Urinary bladder (tissue), 4 donors: ENCODE results near the gene ATXN10. TPM values are rescaled to one million over a fixed set of nuclear protein-coding genes. Genes with fewer than 3 reads are reported as not detected.

Source experiments
- DNase-seq: peaks from one replicate; pipeline ENCODE4 v3.0.0-alpha.2; 2015; ENCODE audit errors: extremely low spot score
- H3K27ac ChIP-seq: one replicate; pipeline ENCODE4 v1.5.1; 2013; ENCODE audit warnings: low read depth, mild to moderate bottlenecking, moderate library complexity
- H3K36me3 ChIP-seq: one replicate; pipeline ENCODE4 v1.6.1; 2013; ENCODE audit warnings: mild to moderate bottlenecking, moderate library complexity; ENCODE audit not compliant: insufficient read depth
- H3K4me1 ChIP-seq: one replicate; pipeline ENCODE4 v1.6.1; 2013; ENCODE audit warnings: mild to moderate bottlenecking, moderate library complexity; ENCODE audit not compliant: insufficient read depth
- H3K4me3 ChIP-seq: one replicate; pipeline ENCODE4 v1.5.1; 2013; ENCODE audit warnings: low read depth, low read length
- WGBS: extraction: QIAGEN DNeasy Blood & Tissue Kit; methylation state at CpG from one replicate; pipeline ENCODE4 v1.1.7; 2013; 5-methylcytosine and 5-hydroxymethylcytosine counted together
- polyA plus RNA-seq: library from polyadenylated mRNA; stranded (reverse); fragments of 200-250 nt; gene quantifications from one replicate; pipeline ENCODE4 v1.2.3, GENCODE V29; 2013
- total RNA-seq: library from RNA; depleted of rRNA; stranded (reverse); fragments of >200 nt; gene quantifications from one replicate; pipeline ENCODE4 v1.2.3, GENCODE V29; 2014
- donor health status: healthy with polysubstance abuse.
- donor health status: healthy.

ATXN10 gene
- total and polyA plus RNA-seq, 2 donors: 63.6 to 191 TPM

GRCh38 chr22:45836418-45837169 lies 165.0 kb downstream of the ATXN10 start:
- WGBS: 93% methylated on average over 8 of the region's 8 CpGs
- no peaks in the 10 kb centered on the region for H3K4me1 ChIP-seq
- H3K27ac ChIP-seq: no peak overlapping the region
- no peak for DNase-seq
- no peak overlapping the region for H3K4me3 ChIP-seq
- H3K36me3 ChIP-seq: no peaks in the 10 kb centered on the region

- Histone ChIP-seq H3K4me3 (no peak overlapping the region), H3K36me3 (peaks cover 2% of the 10 kb centered on the region), H3K27ac (no peak overlapping the region), H3K4me1 (no peaks in the 10 kb centered on the region)
- no peak for DNase-seq
- 94% methylated on average over 7 of the region's 7 CpGs for WGBS
Observed at GRCh38 chr22:45837508-45837907, 165.9 kb downstream of the ATXN10 start.

GRCh38 chr22:45838305-45838887 lies 166.8 kb downstream of the ATXN10 start:
- 84% methylated on average over 5 of the region's 5 CpGs for WGBS
- peaks cover 2% of the 10 kb centered on the region for H3K36me3 ChIP-seq
- no peak overlapping the region for H3K27ac ChIP-seq
- H3K4me3 ChIP-seq: no peak overlapping the region
- no peaks in the 10 kb centered on the region for H3K4me1 ChIP-seq
- no peak for DNase-seq

- 81% methylated on average over 8 of the region's 8 CpGs for WGBS
- Histone ChIP-seq H3K4me1 (no peaks in the 10 kb centered on the region), H3K36me3 (peaks cover 2% of the 10 kb centered on the region), H3K27ac (no peak overlapping the region), H3K4me3 (no peak overlapping the region)
- DNase-seq: no peak
Observed at GRCh38 chr22:45840483-45840882, 168.8 kb downstream of the ATXN10 start.

GRCh38 chr22:45842291-45842991 lies 170.8 kb downstream of the ATXN10 start:
- DNase-seq: no peak
- peaks cover 2% of the 10 kb centered on the region for H3K36me3 ChIP-seq
- no peak overlapping the region for H3K27ac ChIP-seq
- H3K4me3 ChIP-seq: no peak overlapping the region
- 85% methylated on average over 12 of the region's 12 CpGs for WGBS
- H3K4me1 ChIP-seq: no peaks in the 10 kb centered on the region

GRCh38 chr22:45843031-45843430 lies 171.4 kb downstream of the ATXN10 start:
- Histone ChIP-seq H3K4me1 (no peaks in the 10 kb centered on the region), H3K4me3 (no peak overlapping the region), H3K36me3 (peaks cover 2% of the 10 kb centered on the region), H3K27ac (no peak overlapping the region)
- 80% methylated on average over 7 of the region's 7 CpGs for WGBS
- DNase-seq: no peak

- Histone ChIP-seq H3K4me1 (no peaks in the 10 kb centered on the region), H3K27ac (no peak overlapping the region), H3K4me3 (no peak overlapping the region), H3K36me3 (peaks cover 2% of the 10 kb centered on the region)
- 74% methylated on average over 2 of the region's 2 CpGs for WGBS
- no peak for DNase-seq
Observed at GRCh38 chr22:45843986-45844385, 172.4 kb downstream of the ATXN10 start.

- no peak overlapping the region for H3K4me3 ChIP-seq
- no peaks in the 10 kb centered on the region for H3K4me1 ChIP-seq
- DNase-seq: no peak
- peaks cover 2% of the 10 kb centered on the region for H3K36me3 ChIP-seq
- WGBS: 48% methylated on average over 5 of the region's 5 CpGs
- H3K27ac ChIP-seq: no peak overlapping the region
Observed at GRCh38 chr22:45845076-45845487, 173.4 kb downstream of the ATXN10 start.

- 89% methylated on average over 3 of the region's 3 CpGs for WGBS
- Histone ChIP-seq H3K36me3 (peaks cover 2% of the 10 kb centered on the region), H3K27ac (no peak overlapping the region), H3K4me1 (no peaks in the 10 kb centered on the region), H3K4me3 (no peak overlapping the region)
- DNase-seq: no peak
Observed at GRCh38 chr22:45846952-45847351, 175.3 kb downstream of the ATXN10 start.

GRCh38 chr22:45848904-45849303 lies 177.3 kb downstream of the ATXN10 start:
- WGBS: 98% methylated on average over 2 of the region's 2 CpGs
- Histone ChIP-seq H3K4me3 (no peak overlapping the region), H3K4me1 (no peaks in the 10 kb centered on the region), H3K27ac (no peak overlapping the region), H3K36me3 (no peaks in the 10 kb centered on the region)
- no peak for DNase-seq

GRCh38 chr22:45852826-45853225 lies 181.2 kb downstream of the ATXN10 start:
- no peak for DNase-seq
- H3K4me1 ChIP-seq: no peaks in the 10 kb centered on the region
- H3K4me3 ChIP-seq: no peak overlapping the region
- no peak overlapping the region for H3K27ac ChIP-seq
- 100% methylated on average over 2 of the region's 2 CpGs for WGBS
- H3K36me3 ChIP-seq: no peaks in the 10 kb centered on the region

GRCh38 chr22:45855961-45856360 lies 184.3 kb downstream of the ATXN10 start:
- H3K4me1 ChIP-seq: no peaks in the 10 kb centered on the region
- no peak for DNase-seq
- 95% methylated on average over 2 of the region's 2 CpGs for WGBS
- no peak overlapping the region for H3K4me3 ChIP-seq
- no peak overlapping the region for H3K27ac ChIP-seq
- H3K36me3 ChIP-seq: no peaks in the 10 kb centered on the region

GRCh38 chr22:45857519-45857918 lies 185.9 kb downstream of the ATXN10 start:
- Histone ChIP-seq H3K27ac (no peak overlapping the region), H3K4me3 (no peak overlapping the region), H3K36me3 (no peaks in the 10 kb centered on the region), H3K4me1 (no peaks in the 10 kb centered on the region)
- 93% methylated on average over 5 of the region's 5 CpGs for WGBS
- no peak for DNase-seq
